Stimulated activated CD8-positive, alpha-beta memory T cell treated with anti-CD3 and anti-CD28 coated beads, Interleukin-12 subunit alpha, Interleukin-12 subunit beta, amount 100 ng/mL, for 24 hours (primary cell): ENCODE results near the gene GH1.
"Not testable (repeated sequence)": the region's sequence is repeated elsewhere in the genome, so short reads cannot be mapped to it uniquely, and the experiment has no call there.

Experiments
- DNase-seq: peaks from one replicate; pipeline ENCODE4 v3.0.0-alpha.2; 2020; ENCODE audit errors: extremely low read depth

The GH1 gene

GRCh38 chr17:63896524-63897354 lies 21.9 kb downstream of the GH1 start, which contains the start of gene CSH1:
Gene CSH1, minus strand, starts transcription at chr17:63896574. Its CDS starts 63 bp downstream, at chr17:63896511.
- DNase-seq, result not testable (repeated sequence)

- not testable (repeated sequence) for DNase-seq
Measured at GRCh38 chr17:63894821-63895220, 23.8 kb downstream of the GH1 start.

GRCh38 chr17:63894021-63894420 lies 24.6 kb downstream of the GH1 start:
- not testable (repeated sequence) for DNase-seq

GRCh38 chr17:63892316-63893037 lies 26.2 kb downstream of the GH1 start:
- not testable (repeated sequence) for DNase-seq

- not testable (repeated sequence) for DNase-seq
Measured at GRCh38 chr17:63889026-63889848, 29.4 kb downstream of the GH1 start.

GRCh38 chr17:63885119-63885518 lies 33.5 kb downstream of the GH1 start:
- not testable (repeated sequence) for DNase-seq

- DNase-seq, result not testable (repeated sequence)
Measured at GRCh38 chr17:63882626-63883126, 36.0 kb downstream of the GH1 start.

GRCh38 chr17:63881935-63882601 lies 36.6 kb downstream of the GH1 start, which contains the start of gene GH2:
Gene GH2, minus strand, starts transcription at chr17:63881944. Its CDS starts 143 bp downstream, at chr17:63881801.
- no peak for DNase-seq

- DNase-seq, result not testable (repeated sequence)
Measured at GRCh38 chr17:63881337-63881736, 37.3 kb downstream of the GH1 start.

GRCh38 chr17:63880706-63881105 lies 37.9 kb downstream of the GH1 start:
- no peak for DNase-seq

- not testable (repeated sequence) for DNase-seq
Measured at GRCh38 chr17:63878413-63878812, 40.2 kb downstream of the GH1 start.

GRCh38 chr17:63874693-63875092 lies 43.9 kb downstream of the GH1 start:
- DNase-seq, result not testable (repeated sequence)

- not testable (repeated sequence) for DNase-seq
Measured at GRCh38 chr17:63874061-63874626, 44.5 kb downstream of the GH1 start.

- DNase-seq, result not testable (repeated sequence)
Measured at GRCh38 chr17:63873577-63873976, 45.1 kb downstream of the GH1 start, which contains the start of gene CSH2. Gene CSH2, minus strand, starts transcription at chr17:63873677. Its CDS starts 63 bp downstream, at chr17:63873614.

GRCh38 chr17:63871646-63872365 lies 46.8 kb downstream of the GH1 start:
- DNase-seq, result not testable (repeated sequence)

- not testable (repeated sequence) for DNase-seq
Measured at GRCh38 chr17:63870292-63870665, 48.4 kb downstream of the GH1 start.

GRCh38 chr17:63869491-63870291 lies 48.9 kb downstream of the GH1 start:
- DNase-seq, result not testable (repeated sequence)
